Keratinocyte (primary cell): Measurements from ENCODE around the gene MTMR2. TPM values are rescaled to one million over a fixed set of nuclear protein-coding genes. Genes with fewer than 3 reads are reported as not detected.

Source experiments
- DNase-seq: peaks from one replicate; pipeline ENCODE4 v3.0.0-alpha.2; 2011; ENCODE audit warnings: low read depth, missing footprints, low spot score
- FAIRE-seq: peaks from 2 replicates; lab custom pipeline; 2011; peaks lifted over from hg19 to GRCh38; lab: Jason Lieb, UNC
- H2AFZ ChIP-seq: 2 replicates; pipeline ENCODE4 v1.6.0; 2012; ENCODE audit warnings: low read length, control low read depth, inconsistent platforms; ENCODE audit not compliant: control insufficient read depth
- H3K27ac ChIP-seq: 2 replicates; pipeline ENCODE4 v1.5.1; 2011; ENCODE audit warnings: low read length; ENCODE audit not compliant: control insufficient read depth, insufficient read depth
- H3K27me3 ChIP-seq: 3 replicates; pipeline ENCODE4 v1.6.0; 2011; ENCODE audit warnings: low read length; ENCODE audit not compliant: control insufficient read depth, insufficient read depth; ENCODE audit errors: extremely low read depth
- H3K36me3 ChIP-seq, 2 experiments: 2 replicates in 1 of 2; 3 replicates in 1 of 2; pipeline ENCODE4 v1.5.1; 2011; ENCODE audit warnings: low read length in 2 of 2, mild to moderate bottlenecking in 1 of 2; ENCODE audit not compliant: control insufficient read depth in 2 of 2, insufficient read depth in 2 of 2; ENCODE audit errors: extremely low read depth in 1 of 2
- H3K4me1 ChIP-seq: 3 replicates; pipeline ENCODE4 v1.5.1; 2011; ENCODE audit warnings: low read length; ENCODE audit not compliant: control insufficient read depth, insufficient read depth; ENCODE audit errors: extremely low read depth
- H3K4me2 ChIP-seq: 3 replicates; pipeline ENCODE4 v1.6.0; 2011; ENCODE audit warnings: low read depth, low read length; ENCODE audit not compliant: control insufficient read depth, insufficient read depth; ENCODE audit errors: extremely low read depth
- H3K4me3 ChIP-seq, 3 experiments: fragments of 200-600 bp in 1 of 3; sonication (generic) in 1 of 3; 2 replicates in 2 of 3; 3 replicates in 1 of 3; pipeline ENCODE4 v1.5.1; 2011 to 2016; ENCODE audit warnings: low read length in 3 of 3, mild to moderate bottlenecking in 3 of 3, control low read depth in 2 of 3, inconsistent platforms in 1 of 3, low read depth in 1 of 3, mixed read lengths in 1 of 3, mixed run types in 1 of 3, moderate library complexity in 1 of 3; ENCODE audit not compliant: control insufficient read depth in 2 of 3, insufficient read depth in 2 of 3; ENCODE audit errors: extremely low read depth in 1 of 3
- H3K79me2 ChIP-seq: 2 replicates; pipeline ENCODE4 v1.6.0; 2012; ENCODE audit warnings: low read length; ENCODE audit not compliant: control insufficient read depth, insufficient read depth
- H3K9ac ChIP-seq: 3 replicates; pipeline ENCODE4 v1.6.0; 2011; ENCODE audit warnings: low read length; ENCODE audit not compliant: control insufficient read depth, insufficient read depth; ENCODE audit errors: extremely low read depth
- H3K9me1 ChIP-seq: 3 replicates; pipeline ENCODE4 v1.6.0; 2011; ENCODE audit warnings: low read length; ENCODE audit not compliant: control insufficient read depth, insufficient read depth; ENCODE audit errors: extremely low read depth
- H3K9me3 ChIP-seq: 2 replicates; pipeline ENCODE4 v1.5.1; 2012; ENCODE audit warnings: low read depth, low read length; ENCODE audit not compliant: control insufficient read depth
- H4K20me1 ChIP-seq: 3 replicates; pipeline ENCODE4 v1.6.0; 2011; ENCODE audit warnings: low read length; ENCODE audit not compliant: control insufficient read depth, insufficient read depth; ENCODE audit errors: extremely low read depth
- EZH2 ChIP-seq: IDR thresholded peaks from one replicate; pipeline ENCODE4 v1.6.1; 2012; ENCODE audit warnings: inconsistent platforms, mild to moderate bottlenecking, low read length, moderate library complexity
- dilution Hi-C: fragments of 300-500 bp; cut with MboI; formaldehyde crosslinking; loops from one replicate; pipeline ENCODE4 v1.7.0; 2020; ENCODE audit warnings: low sequenced_read_pairs; ENCODE audit not compliant: extremely low pct_ligation_motif_present
- polyA plus RNA-seq, 5 experiments: library from polyadenylated mRNA; depleted of rRNA in 3 of 5; stranded (reverse) in 3 of 5; stranded (forward) in 1 of 5; unstranded in 1 of 5; fragments of >200 nt; gene quantifications; 1 replicate in 1 of 5; 2 replicates in 3 of 5; 3 replicates in 1 of 5; pipeline versions ENCODE4 v1.2.1 to v1.2.3, GENCODE V29; 2011 to 2012; ENCODE audit warnings: missing spikeins in 2 of 5, low read depth in 1 of 5, low replicate concordance in 1 of 5
- TF ChIP-seq, protein P1 (sequence below), 3 experiments: IDR thresholded peaks in 1 of 3; conservative IDR thresholded peaks in 1 of 3; optimal IDR thresholded peaks in 1 of 3; 2 replicates in 2 of 3; 3 replicates in 1 of 3; pipeline versions ENCODE3 to v1.5.1; 2011; ENCODE audit warnings: low read length in 3 of 3, mild to moderate bottlenecking in 3 of 3, moderate library complexity in 2 of 3, control low read depth in 1 of 3, inconsistent platforms in 1 of 3; ENCODE audit not compliant: insufficient read depth in 2 of 3; ENCODE audit errors: extremely low read depth in 1 of 3

The MTMR2 gene
- polyA plus RNA-seq, 1 donor (not counting 4 experiments of a cell fraction or from before 2014, with no cell fraction given) = 27.0 TPM

GRCh38 chr11:95920460-95921105, 3.3 kb downstream of the MTMR2 start:
- H3K9ac ChIP-seq = no peak overlapping the region
- no peaks in the 10 kb centered on the region for H3K9me1 ChIP-seq
- no peaks in the 10 kb centered on the region for H3K27me3 ChIP-seq
- peaks cover 16% of the 10 kb centered on the region for H3K4me1 ChIP-seq
- dilution Hi-C loops = no loop called here
- FAIRE-seq = no peak
- TF ChIP-seq, protein P1, sequence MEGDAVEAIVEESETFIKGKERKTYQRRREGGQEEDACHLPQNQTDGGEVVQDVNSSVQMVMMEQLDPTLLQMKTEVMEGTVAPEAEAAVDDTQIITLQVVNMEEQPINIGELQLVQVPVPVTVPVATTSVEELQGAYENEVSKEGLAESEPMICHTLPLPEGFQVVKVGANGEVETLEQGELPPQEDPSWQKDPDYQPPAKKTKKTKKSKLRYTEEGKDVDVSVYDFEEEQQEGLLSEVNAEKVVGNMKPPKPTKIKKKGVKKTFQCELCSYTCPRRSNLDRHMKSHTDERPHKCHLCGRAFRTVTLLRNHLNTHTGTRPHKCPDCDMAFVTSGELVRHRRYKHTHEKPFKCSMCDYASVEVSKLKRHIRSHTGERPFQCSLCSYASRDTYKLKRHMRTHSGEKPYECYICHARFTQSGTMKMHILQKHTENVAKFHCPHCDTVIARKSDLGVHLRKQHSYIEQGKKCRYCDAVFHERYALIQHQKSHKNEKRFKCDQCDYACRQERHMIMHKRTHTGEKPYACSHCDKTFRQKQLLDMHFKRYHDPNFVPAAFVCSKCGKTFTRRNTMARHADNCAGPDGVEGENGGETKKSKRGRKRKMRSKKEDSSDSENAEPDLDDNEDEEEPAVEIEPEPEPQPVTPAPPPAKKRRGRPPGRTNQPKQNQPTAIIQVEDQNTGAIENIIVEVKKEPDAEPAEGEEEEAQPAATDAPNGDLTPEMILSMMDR (optimal IDR thresholded peaks at IDR 0.05 in 1 of 3, IDR thresholded peaks at IDR 0.05 in 1 of 3, conservative IDR thresholded peaks at IDR 0.05 in 1 of 3; ENCODE audit: extremely low read depth in 1 of 3, insufficient read depth in 2 of 3, low read length in 3 of 3) = no peak
- TF ChIP-seq EZH2 = no peak
- no peaks in the 10 kb centered on the region for H3K9me3 ChIP-seq
- H3K4me3 ChIP-seq = no peak overlapping the region
- peaks cover 71% of the 10 kb centered on the region for H3K79me2 ChIP-seq
- no peak overlapping the region for H3K27ac ChIP-seq
- no peak for DNase-seq
- no peak overlapping the region for H3K4me2 ChIP-seq
- H4K20me1 ChIP-seq = no peaks in the 10 kb centered on the region
- no peak overlapping the region for H2AFZ ChIP-seq
- no peaks in the 10 kb centered on the region for H3K36me3 ChIP-seq

- TF ChIP-seq, protein P1 (optimal IDR thresholded peaks at IDR 0.05 in 1 of 3, IDR thresholded peaks at IDR 0.05 in 1 of 3, conservative IDR thresholded peaks at IDR 0.05 in 1 of 3; ENCODE audit: extremely low read depth in 1 of 3, insufficient read depth in 2 of 3, low read length in 3 of 3) = no peak
- no peak for TF ChIP-seq EZH2
- dilution Hi-C loops = no loop called here
Measured at GRCh38 chr11:95919514-95919913, 4.4 kb downstream of the MTMR2 start.

More at GRCh38 chr11:95919514-95919913, 4.4 kb downstream of the MTMR2 start:
- peaks cover 2% of the 10 kb centered on the region for H3K9me1 ChIP-seq
- no peak overlapping the region for H3K4me2 ChIP-seq
- FAIRE-seq (no peak), DNase-seq (no peak)
- H3K9me3 ChIP-seq = no peaks in the 10 kb centered on the region
- H3K4me3 ChIP-seq = no peak overlapping the region
- no peak overlapping the region for H3K27ac ChIP-seq
- H2AFZ ChIP-seq = no peak overlapping the region
- H3K79me2 ChIP-seq = peaks cover 78% of the 10 kb centered on the region
- no peaks in the 10 kb centered on the region for H3K27me3 ChIP-seq
- no peak overlapping the region for H3K9ac ChIP-seq
- H3K36me3 ChIP-seq = no peaks in the 10 kb centered on the region
- peaks cover 15% of the 10 kb centered on the region for H3K4me1 ChIP-seq
- no peaks in the 10 kb centered on the region for H4K20me1 ChIP-seq
